T-helper 1 cell treated with Interleukin-12 subunit alpha and Interleukin-12 subunit beta and Interleukin-4 antibody, amounts not matched to agents 30 ng/mL and 1 ng/mL, for 36 hours (primary cell): ENCODE measurements around the gene THSD4. TPM values are rescaled to one million over a fixed set of nuclear protein-coding genes. Genes with fewer than 3 reads are reported as not detected.

Experiments
- intact Hi-C: fragments of 100-400 bp; cut with micrococcal nuclease; formaldehyde crosslinking; loops from one replicate; pipeline ENCODE4 v1.15.1; 2024
- total RNA-seq: library from RNA; stranded (reverse); gene quantifications from 2 replicates; pipeline ENCODE4 v1.2.3, GENCODE V29; 2022

Gene THSD4
- total RNA-seq, 1 donor from 2014 or later = not detected

GRCh38 chr15:71800835-71801745 is 685.8 kb downstream of the THSD4 start:
- intact Hi-C loops = loop anchor here (1.0 kb wide), 1 partner anchor 57 kb away; no protein-coding TSS in a partner anchor

DNA sequence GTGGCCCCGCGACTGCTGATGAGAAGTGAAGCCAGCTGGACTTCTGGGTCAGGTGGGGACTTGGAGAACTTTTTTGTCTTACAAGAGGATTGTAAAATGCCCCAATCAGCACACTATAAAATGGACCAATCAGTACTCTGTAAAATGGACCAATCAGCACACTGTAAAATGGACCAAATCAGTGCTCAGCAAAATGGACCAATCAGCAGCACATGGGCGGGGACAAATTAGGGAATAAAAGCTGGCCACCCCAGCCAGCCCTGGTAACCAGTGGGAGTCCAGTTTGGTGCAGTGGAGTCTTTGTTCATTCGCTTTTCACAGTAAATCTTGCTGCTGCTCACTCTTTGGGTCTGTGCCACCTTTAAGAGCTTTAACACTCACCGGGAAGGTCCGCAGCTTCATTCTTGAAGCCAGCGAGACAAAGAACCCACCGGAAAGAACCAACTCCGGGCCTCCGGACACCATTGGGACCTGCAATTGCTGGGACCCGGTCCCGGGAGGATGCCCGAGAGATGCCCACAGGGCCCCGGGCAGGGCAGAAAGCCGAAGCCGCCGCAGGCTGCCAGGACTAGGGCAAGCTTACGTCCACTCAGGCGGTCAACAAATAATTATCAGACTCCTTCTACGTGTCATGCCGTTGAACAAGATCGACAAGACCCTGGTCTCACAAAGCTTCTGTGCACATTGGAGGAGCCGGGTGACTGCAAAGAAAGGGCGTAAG is 686.8 kb downstream of the THSD4 start:
- intact Hi-C loops = loop anchor here (1.0 kb wide), 2 partner anchors 58 to 354 kb away; no protein-coding TSS in a partner anchor

GRCh38 chr15:71802770-71803169 is 687.5 kb downstream of the THSD4 start:
- intact Hi-C loops = loop anchor here (1.0 kb wide), 1 partner anchor 354 kb away; no protein-coding TSS in a partner anchor

- intact Hi-C loops = no loop called here
Measured at GRCh38 chr15:71804226-71804625, 689.0 kb downstream of the THSD4 start.

DNA sequence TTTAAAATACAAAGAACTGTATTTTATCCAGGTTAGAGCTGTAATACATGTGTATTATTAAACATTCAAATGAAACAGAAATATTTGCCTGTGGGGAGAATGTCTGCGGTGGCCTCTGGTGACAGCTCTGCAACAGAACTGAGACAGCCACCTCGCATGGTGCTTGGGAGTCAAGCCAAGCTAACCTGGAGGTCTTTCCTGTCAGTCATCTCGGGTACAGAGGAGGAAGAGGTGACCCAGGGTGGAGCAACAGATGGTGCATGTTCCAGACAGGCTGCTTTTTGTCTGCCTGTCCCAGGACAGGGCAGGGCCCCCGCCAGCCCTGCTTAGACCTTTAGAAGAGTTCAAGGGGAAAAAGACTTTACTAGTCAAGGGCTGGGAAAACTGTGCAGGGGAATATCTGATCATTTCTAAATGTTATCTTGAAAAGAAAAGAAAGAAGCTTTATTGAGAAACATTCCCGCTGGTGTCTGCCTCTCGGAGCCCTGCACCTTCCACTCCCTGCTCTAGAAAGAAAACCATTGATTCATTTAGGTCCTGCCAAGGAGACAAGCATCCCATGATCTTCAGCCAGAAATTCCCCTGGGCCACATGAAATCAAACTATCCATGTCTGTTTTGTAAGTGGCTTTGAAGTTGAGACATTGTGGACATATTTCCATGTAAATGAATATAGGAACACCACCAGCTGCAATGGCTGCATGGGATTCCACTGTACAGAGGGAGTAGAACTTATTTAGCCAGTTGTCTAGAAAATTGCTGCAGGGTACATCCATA is 689.6 kb downstream of the THSD4 start:
- intact Hi-C loops = no loop called here

- intact Hi-C loops = no loop called here
Measured at GRCh38 chr15:71806452-71806931, 691.2 kb downstream of the THSD4 start.

DNA sequence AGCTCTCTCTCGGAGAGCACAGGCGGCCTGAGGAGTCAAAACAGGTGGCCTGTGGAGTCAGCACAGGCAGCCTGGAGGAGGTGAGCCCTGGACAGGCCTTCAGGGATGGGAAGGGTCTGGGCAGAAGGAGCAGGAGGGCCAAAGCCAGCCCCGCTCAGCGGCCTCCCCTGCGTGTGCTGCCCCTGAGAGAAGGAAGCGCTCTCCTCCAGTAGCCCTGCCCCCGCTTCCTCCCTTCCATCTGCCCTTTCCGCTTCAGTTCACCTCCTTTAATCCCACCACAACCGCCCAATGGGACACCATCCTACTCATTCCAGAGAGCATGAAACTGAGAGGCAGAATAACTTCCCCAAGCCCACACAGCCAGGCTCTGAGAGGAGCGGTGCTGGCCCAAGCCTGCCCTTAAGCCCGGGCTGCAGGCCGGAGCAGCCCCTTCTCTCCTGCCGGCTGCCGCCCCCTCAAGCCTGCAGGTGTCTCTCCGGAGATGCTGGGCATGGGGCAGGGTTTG is 691.9 kb downstream of the THSD4 start:
- intact Hi-C loops = no loop called here

DNA sequence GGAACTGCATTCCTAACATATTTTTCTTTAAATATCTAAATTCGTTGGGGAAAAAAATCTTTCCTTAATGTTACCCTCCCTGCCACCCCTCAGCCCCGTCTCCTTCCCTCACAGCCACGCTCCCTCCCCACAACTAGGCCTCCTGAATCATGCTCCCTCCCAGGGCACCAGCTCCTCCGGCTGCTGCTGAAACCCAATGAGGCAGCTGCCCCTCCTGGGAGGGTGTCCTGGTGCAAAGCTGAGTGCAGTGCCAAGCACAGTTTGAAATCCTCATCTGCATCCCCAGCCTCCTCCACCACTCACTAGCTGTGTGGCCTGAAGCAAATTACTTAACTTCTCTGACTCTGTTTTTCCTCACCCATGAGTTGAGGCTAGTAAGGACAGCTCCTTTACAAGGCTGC is 692.4 kb downstream of the THSD4 start:
- intact Hi-C loops = no loop called here

DNA sequence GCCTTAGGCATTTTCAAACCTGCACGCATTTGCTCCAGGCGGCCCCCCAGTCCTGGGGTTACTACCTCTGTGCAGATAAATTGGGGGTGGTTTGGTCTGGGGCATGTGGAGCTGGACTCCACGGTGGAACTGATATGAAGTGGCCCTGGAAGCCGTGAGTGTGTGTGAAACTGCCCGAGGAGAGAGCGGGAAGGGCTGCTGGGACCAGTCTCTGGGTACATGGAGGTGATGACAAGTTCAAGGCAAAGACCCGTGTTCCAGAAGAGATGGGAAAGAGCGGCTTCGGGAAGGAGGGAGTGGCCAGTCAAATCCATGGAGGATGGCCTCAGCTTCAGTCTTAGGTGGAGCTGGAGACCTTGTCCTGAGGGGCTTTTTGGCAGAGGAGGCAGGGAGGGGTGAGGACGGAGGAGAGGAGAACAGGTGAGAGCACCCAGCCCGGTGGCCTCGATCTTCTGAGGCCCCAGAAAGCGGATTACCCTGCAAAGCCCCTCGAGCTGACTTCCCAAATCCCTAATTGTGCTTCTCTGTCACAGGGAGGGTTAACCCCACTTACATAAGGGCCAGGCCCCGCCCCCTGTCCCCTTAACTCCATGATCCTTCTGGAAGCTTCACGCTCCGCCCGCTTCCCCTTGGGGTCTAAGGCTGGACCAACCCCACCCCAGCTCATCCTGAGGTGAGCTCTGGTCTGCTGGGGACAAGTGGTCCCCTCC is 693.2 kb downstream of the THSD4 start:
- intact Hi-C loops = no loop called here

GRCh38 chr15:71809346-71809745 is 694.1 kb downstream of the THSD4 start:
- intact Hi-C loops = no loop called here

DNA sequence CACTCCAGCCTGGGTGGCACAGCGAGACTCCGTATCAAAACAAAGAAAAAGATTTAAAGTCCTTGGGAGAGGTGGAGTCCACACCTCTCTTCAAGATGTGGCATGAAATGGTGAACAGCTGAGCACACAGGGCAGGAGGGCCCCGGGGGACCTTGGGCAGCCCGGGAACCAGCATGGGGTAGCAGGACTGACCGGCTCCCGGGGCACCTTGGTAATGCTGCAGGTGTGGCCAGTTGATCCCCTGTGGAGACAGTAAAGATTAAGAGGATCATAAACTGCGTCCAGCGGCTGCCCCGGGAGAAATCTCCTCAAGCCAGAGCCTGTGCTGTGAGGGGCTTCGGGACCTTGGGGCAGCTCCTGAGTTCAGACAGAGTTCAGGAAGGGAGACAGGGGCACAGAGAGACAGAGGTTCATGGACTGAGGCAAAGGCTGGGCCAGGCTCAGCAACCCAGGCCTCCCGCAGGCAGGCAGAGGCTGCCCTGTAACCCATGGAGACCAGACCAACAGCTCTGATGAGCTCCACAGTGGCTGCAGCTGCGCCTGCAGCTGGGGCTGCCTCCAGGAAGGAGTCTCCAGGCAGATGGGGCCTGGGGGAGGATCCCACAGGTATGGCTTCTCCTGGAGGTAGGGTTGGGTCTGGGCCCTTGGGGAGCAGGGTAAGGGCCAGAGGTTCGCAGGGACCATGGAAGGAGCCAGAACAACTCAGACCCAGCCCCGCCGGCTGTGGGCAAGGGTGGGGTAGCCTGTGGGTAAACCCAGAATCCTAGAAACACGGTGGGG is 695.2 kb downstream of the THSD4 start, which contains the start of gene NR2E3:
Gene NR2E3, plus strand, starts transcription at position 299 of the 780 bp plus-strand sequence. Its CDS starts 190 bp downstream, at position 489.
- intact Hi-C loops = no loop called here

DNA sequence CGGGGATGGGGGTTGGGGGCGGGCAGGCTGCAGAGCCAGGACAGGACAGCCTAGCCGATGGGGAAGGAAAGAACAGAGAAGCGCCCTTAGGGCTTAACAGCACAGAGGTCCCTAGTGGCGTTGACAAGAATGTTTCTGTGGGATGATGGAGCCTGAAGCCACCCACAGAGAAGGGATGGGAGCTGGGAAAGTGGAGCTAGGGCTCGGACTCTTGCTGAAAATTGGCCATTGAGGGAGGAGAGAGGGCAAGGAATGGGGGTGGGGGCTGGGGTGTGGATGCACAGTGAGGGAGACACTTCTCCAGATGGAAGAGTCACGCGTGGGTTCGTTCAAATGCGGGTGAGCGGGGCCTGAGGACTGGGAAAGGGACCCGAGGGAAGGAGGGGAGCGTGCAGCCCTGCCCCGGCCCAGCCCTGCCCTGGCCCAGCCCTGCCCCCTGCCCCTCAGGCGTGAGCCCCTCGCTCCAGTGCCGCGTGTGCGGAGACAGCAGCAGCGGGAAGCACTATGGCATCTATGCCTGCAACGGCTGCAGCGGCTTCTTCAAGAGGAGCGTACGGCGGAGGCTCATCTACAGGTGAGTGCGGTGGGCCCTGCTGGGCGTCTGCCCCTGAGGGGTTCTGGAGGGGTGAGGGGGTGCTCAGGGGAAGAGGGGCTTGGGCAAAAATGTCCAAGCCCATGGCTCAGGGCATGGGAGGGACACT is 695.9 kb downstream of the THSD4 start:
- intact Hi-C loops = no loop called here

DNA sequence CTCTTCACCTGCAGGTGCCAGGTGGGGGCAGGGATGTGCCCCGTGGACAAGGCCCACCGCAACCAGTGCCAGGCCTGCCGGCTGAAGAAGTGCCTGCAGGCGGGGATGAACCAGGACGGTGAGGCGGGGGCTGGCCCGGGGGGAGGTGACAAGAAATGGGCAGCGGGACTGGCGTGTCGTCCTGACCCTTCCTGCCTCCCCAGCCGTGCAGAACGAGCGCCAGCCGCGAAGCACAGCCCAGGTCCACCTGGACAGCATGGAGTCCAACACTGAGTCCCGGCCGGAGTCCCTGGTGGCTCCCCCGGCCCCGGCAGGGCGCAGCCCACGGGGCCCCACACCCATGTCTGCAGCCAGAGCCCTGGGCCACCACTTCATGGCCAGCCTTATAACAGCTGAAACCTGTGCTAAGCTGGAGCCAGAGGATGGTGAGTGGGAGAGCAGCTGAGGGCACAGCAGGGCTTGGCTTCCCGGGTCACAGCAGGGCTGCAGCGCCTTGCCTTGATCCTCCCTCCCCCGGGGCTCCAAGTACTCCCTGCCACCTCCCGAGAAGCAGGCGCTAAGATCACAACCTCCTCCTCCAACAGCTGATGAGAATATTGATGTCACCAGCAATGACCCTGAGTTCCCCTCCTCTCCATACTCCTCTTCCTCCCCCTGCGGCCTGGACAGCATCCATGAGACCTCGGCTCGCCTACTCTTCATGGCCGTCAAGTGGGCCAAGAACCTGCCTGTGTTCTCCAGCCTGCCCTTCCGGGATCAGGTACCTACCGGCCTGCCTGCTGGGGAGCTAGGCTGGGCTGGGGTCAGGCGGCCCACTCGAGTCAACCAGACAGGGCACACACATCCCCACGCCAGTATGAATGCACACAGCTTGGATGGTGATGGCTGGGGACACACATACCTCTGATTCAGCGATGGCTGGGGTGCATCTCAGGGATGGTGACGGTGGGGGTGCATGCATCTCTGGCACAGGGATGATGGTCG is 696.8 kb downstream of the THSD4 start:
- intact Hi-C loops = no loop called here

GRCh38 chr15:71812966-71813722 is 697.9 kb downstream of the THSD4 start:
- intact Hi-C loops = no loop called here

DNA sequence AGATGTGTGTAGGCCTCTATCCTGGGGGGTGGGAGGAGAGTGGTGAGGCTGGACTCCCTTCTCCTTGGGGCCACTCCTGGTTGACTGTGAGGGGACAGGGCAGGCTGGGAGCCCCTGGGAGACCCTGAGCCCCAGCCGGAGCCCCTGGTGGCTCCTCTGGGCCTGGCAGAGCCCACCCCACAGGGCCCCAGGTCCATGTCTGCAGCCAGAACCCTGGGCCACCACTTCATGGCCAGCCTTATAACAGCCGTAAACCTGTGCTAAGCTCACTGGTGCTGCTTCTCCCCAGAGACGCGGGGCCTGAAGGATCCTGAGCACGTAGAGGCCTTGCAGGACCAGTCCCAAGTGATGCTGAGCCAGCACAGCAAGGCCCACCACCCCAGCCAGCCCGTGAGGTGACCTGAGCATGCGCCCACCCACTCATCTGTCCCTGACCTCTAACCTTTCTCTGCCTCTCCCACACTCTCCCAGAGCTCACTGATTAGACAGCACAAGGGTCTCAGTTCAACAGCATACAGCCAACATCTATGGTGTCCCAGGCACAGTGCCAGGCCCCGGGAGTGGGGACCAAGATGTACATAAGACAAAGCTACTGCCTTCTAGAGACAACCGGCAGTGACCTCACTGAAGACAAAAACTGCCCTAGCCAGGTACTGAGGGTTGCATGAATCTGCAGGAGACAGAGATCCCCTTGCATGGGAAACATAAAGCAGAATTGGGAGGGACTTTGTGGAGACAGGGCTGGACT is 698.6 kb downstream of the THSD4 start:
- intact Hi-C loops = no loop called here

DNA sequence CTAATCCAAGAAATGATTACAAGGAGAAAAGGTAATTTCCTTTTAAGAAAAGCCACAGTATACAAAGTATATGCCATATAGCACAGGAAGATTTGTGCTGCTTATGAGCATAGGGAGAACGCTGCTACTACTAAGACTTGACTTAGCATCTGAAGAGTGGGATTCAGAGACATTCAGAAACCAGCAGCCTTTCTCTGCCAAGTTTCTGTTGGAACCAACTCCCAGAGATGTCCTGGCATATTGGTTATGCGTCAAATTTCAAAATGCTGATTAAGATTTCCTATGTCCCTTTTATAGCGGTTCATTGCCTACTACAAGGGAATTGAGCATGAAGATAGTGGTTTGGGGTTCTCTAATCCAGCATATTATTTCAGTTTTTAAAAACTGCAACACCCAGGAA is 700.0 kb downstream of the THSD4 start:
- intact Hi-C loops = no loop called here
